Sigmoid colon (tissue), 7 donors: ENCODE data around the gene UTS2B. TPM values are rescaled to one million over a fixed set of nuclear protein-coding genes. Genes with fewer than 3 reads are reported as not detected.

Experiments used
- DNase-seq: peaks from one replicate; pipeline ENCODE4 v3.0.0-alpha.2; 2019
- H3K27ac ChIP-seq, 4 donors: fragments of 200-600 bp; sonication (generic); one replicate each; pipeline ENCODE4 v1.5.1; 2016 to 2019; ENCODE audit warnings: mild to moderate bottlenecking in 1 of 4
- H3K27me3 ChIP-seq, 3 donors: fragments of 200-600 bp; sonication (generic); one replicate each; pipeline ENCODE4 v1.5.1; 2019; ENCODE audit warnings: mild to moderate bottlenecking in 1 of 3
- H3K36me3 ChIP-seq, 4 donors: fragments of 200-600 bp; sonication (generic); one replicate each; pipeline ENCODE4 v1.5.1; 2016 to 2019
- H3K4me1 ChIP-seq, 4 donors: fragments of 200-600 bp; sonication (generic); one replicate each; pipeline ENCODE4 v1.5.1; 2017 to 2019
- H3K4me3 ChIP-seq, 4 donors: fragments of 200-600 bp; sonication (generic); one replicate each; pipeline ENCODE4 v1.5.1; 2017 to 2019; ENCODE audit warnings: mild to moderate bottlenecking in 2 of 4, moderate library complexity in 1 of 4
- H3K9me3 ChIP-seq, 4 donors: fragments of 200-600 bp in 3 of 4; sonication (generic) in 3 of 4; one replicate each; pipeline versions ENCODE4 v1.5.1 to v1.6.1; 2013 to 2019
- EP300 ChIP-seq, 4 donors: sonication (generic); formaldehyde crosslinking; IDR thresholded peaks; one replicate each; pipeline ENCODE4 v1.6.1; 2017; ENCODE audit warnings: antibody characterized with exemption in 4 of 4
- POLR2A ChIP-seq, 2 donors: fragments of 450-650 bp; IDR thresholded peaks; one replicate each; pipeline ENCODE4 v1.6.1; 2016; ENCODE audit warnings: antibody characterized with exemption in 2 of 2, mild to moderate bottlenecking in 2 of 2, moderate library complexity in 2 of 2
- POLR2AphosphoS5 ChIP-seq, 4 donors: sonication (generic); formaldehyde crosslinking; IDR thresholded peaks; one replicate each; pipeline ENCODE4 v1.6.1; 2017; ENCODE audit warnings: antibody characterized with exemption in 4 of 4
- WGBS, 2 donors: extraction: QIAGEN DNeasy Blood & Tissue Kit; methylation state at CpG; one replicate each; pipeline ENCODE4 v1.1.7; 2013; 5-methylcytosine and 5-hydroxymethylcytosine counted together
- intact Hi-C: fragments of 100-400 bp; cut with DNase I; formaldehyde crosslinking; loops from one replicate; pipeline ENCODE4 v1.15.1; 2023
- polyA plus RNA-seq, 3 donors: library from polyadenylated mRNA; stranded (reverse); fragments of 200-250 nt; gene quantifications; one replicate each; pipeline ENCODE4 v1.2.3, GENCODE V29; 2013
- total RNA-seq, 4 donors: library from RNA; depleted of rRNA; stranded (reverse); fragments of >200 nt; gene quantifications; one replicate each; pipeline ENCODE4 v1.1.0, GENCODE V29; 2016
- TF ChIP-seq, protein P1 (sequence below), 4 experiments: fragments of 450-650 bp in 3 of 4; fragments of 200-600 bp in 1 of 4; IDR thresholded peaks; one replicate each; pipeline ENCODE4 v1.5.1; 2016 to 2019; ENCODE audit warnings: antibody characterized with exemption in 4 of 4, mild to moderate bottlenecking in 3 of 4, moderate library complexity in 2 of 4
- donor health status: healthy with polysubstance abuse.
- donor health status: Bipolar disorder and iron deficiency.
- donor health status: healthy.

Gene UTS2B
- total and polyA plus RNA-seq, 7 donors, result 0.17 to 0.71 (median 0.28) TPM; not detected in 4

DNA sequence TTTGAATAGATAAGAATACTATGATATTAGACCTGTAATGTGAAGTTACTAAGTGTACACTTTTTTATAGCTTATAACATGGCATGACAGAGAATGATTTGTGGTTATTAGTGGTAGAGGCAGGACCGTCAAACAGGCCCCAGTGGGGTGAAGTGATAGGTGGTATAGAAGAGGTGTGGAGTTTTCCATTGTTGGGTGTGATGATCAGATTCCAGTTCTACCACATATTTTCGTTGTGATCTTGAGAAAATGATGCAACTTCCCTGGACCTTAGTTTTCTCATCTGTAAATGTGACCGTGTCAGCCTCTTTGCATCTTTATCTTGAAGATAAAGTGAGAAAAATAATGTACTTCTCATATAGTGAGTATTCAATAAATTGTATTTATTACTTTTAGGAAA lies 30.3 kb upstream of the UTS2B start:
- TF ChIP-seq POLR2AphosphoS5 (IDR thresholded peaks at IDR 0.05) (no peak), POLR2A (IDR thresholded peaks at IDR 0.05) (no peak), EP300 (IDR thresholded peaks at IDR 0.05) (no peak)
- TF ChIP-seq, protein P1, sequence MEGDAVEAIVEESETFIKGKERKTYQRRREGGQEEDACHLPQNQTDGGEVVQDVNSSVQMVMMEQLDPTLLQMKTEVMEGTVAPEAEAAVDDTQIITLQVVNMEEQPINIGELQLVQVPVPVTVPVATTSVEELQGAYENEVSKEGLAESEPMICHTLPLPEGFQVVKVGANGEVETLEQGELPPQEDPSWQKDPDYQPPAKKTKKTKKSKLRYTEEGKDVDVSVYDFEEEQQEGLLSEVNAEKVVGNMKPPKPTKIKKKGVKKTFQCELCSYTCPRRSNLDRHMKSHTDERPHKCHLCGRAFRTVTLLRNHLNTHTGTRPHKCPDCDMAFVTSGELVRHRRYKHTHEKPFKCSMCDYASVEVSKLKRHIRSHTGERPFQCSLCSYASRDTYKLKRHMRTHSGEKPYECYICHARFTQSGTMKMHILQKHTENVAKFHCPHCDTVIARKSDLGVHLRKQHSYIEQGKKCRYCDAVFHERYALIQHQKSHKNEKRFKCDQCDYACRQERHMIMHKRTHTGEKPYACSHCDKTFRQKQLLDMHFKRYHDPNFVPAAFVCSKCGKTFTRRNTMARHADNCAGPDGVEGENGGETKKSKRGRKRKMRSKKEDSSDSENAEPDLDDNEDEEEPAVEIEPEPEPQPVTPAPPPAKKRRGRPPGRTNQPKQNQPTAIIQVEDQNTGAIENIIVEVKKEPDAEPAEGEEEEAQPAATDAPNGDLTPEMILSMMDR (IDR thresholded peaks at IDR 0.05), result no peak
- WGBS, 2 donors, result 82 to 89% methylated on average over 3 of the region's 3 CpGs
- no peaks in the 10 kb centered on the region for H3K27me3 ChIP-seq
- no peak overlapping the region for H3K4me3 ChIP-seq
- H3K27ac ChIP-seq, result no peak overlapping the region
- peaks cover 0 to 25% (median 18%) of the 10 kb centered on the region in 4 donors for H3K4me1 ChIP-seq
- intact Hi-C loops, result no loop called here
- no peak for DNase-seq
- H3K9me3 ChIP-seq, result no peaks in the 10 kb centered on the region
- H3K36me3 ChIP-seq, result peaks cover 0 to 67% (median 16%) of the 10 kb centered on the region in 4 donors

DNA sequence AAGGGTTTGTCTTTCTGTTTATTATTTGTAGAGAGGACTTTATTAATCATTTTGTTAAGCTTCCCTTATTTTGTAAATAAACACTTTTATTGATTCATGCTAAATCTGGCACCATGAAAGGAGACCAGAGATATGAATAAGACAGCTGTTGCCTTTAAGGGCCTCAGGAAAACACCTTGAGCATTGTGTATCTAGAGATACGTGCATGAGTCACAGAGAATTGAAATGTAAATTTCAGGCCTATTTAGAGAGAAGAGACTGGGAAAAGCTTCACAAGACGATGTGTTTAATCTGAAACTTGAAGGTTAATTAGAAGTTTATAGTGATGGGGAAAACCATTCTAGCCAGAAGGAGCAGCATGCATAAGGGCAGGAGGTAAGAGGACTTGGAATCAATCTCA lies 28.6 kb upstream of the UTS2B start:
- no peak overlapping the region for H3K27ac ChIP-seq
- H3K4me3 ChIP-seq, result no peak overlapping the region
- H3K9me3 ChIP-seq, result no peaks in the 10 kb centered on the region
- TF ChIP-seq POLR2A (IDR thresholded peaks at IDR 0.05) (no peak), EP300 (IDR thresholded peaks at IDR 0.05) (no peak), POLR2AphosphoS5 (IDR thresholded peaks at IDR 0.05) (no peak)
- TF ChIP-seq, protein P1 (IDR thresholded peaks at IDR 0.05), result no peak
- intact Hi-C loops, result no loop called here
- peaks cover 0 to 35% (median 30%) of the 10 kb centered on the region in 4 donors for H3K4me1 ChIP-seq
- H3K27me3 ChIP-seq, result no peaks in the 10 kb centered on the region
- WGBS, 2 donors, result 70 to 77% methylated on average over 2 of the region's 2 CpGs
- H3K36me3 ChIP-seq, result peaks cover 0 to 58% (median 16%) of the 10 kb centered on the region in 4 donors
- no peak for DNase-seq

DNA sequence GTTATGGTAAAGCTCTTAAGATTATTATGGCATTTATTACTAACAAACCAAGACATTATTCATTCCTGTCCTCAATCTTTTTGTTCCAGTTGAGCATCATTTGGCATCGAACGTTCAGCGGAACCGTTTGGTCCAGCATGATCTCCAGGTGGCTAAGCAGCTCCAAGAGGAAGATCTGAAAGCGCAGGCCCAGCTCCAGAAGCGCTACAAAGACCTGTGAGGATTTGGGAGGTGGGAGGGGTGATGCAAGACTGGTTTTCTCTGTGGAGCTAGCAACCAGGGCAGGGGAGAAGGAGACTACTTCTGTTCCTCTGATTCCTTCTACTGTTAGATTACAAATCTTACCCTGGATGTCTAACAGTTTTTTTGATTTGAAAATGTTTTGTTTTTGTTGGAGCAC lies 27.6 kb upstream of the UTS2B start:
- Histone ChIP-seq H3K9me3 (no peaks in the 10 kb centered on the region), H3K4me1 (peaks cover 0 to 45% (median 40%) of the 10 kb centered on the region in 4 donors), H3K27me3 (no peaks in the 10 kb centered on the region), H3K4me3 (no peak overlapping the region), H3K27ac (peak overlapping the region in 2 of 4 donors; percentile 70 to 77), H3K36me3 (peaks cover 0 to 48% (median 14%) of the 10 kb centered on the region in 4 donors)
- WGBS, 2 donors, result 93% methylated on average over 6 of the region's 6 CpGs
- DNase-seq, result no peak
- intact Hi-C loops, result no loop called here
- TF ChIP-seq, protein P1 (IDR thresholded peaks at IDR 0.05), result no peak
- TF ChIP-seq EP300 (IDR thresholded peaks at IDR 0.05) (no peak), POLR2A (IDR thresholded peaks at IDR 0.05) (no peak), POLR2AphosphoS5 (IDR thresholded peaks at IDR 0.05) (no peak)

DNA sequence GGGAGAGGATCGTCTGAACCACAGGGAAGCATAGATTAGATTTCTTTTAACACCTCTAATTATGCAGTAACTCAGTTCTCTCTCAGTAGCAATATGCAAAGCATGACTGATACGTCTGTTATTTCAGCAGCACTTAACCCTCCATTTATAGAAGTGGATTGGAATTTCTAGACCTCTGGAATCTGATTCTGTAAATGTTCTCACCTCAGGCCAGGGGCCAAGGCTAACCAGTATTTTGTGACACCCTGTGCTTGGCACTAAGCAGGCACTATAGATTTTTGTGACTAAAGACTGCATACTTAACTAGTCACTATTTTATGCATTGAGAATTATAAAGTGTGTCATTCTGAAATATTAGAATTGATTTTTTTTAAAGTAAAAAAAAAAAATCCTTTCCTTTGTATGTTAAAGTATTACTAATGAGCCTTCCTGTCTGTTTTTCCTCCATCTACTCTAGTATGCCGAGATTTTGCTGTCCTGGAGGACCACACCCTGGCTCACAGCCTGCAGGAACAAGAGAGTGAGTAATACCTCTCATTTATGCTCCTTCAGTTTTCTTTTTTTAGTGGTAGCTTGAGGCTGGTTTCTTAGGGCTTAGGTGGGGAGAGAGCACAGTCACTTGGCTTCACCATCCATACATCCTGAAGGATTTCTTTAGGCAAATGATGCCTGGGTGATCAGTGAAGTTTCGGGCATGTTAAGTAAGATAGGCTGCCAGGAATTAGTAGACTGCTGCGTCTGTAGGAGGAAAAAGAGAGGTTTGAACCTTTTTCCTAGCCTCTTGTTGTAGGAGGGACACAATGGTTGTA lies 26.5 kb upstream of the UTS2B start:
- no peaks in the 10 kb centered on the region for H3K27me3 ChIP-seq
- peaks cover 0 to 38% (median 9%) of the 10 kb centered on the region in 4 donors for H3K36me3 ChIP-seq
- intact Hi-C loops, result no loop called here
- DNase-seq, result no peak
- TF ChIP-seq POLR2AphosphoS5 (IDR thresholded peaks at IDR 0.05), result no peak
- TF ChIP-seq POLR2A (IDR thresholded peaks at IDR 0.05), result no peak
- no peak for TF ChIP-seq EP300 (IDR thresholded peaks at IDR 0.05)
- TF ChIP-seq, protein P1 (IDR thresholded peaks at IDR 0.05), result no peak
- H3K4me1 ChIP-seq, result peaks cover 0 to 54% (median 50%) of the 10 kb centered on the region in 4 donors
- peak overlapping the region; percentile 5 to 77 (median 56) for H3K27ac ChIP-seq
- no peak overlapping the region for H3K4me3 ChIP-seq
- H3K9me3 ChIP-seq, result no peaks in the 10 kb centered on the region
- 56 to 74% methylated on average over 5 of the region's 5 CpGs for WGBS, 2 donors
